DOHH2 (cell line): ENCODE measurements around the gene PCYT2.

Experiments
- H3F3A ChIP-seq: fragments of 200-600 bp; sonication (generic), shearing (Covaris generic); 2 replicates; pipeline ENCODE4 v1.6.0; 2016; ENCODE audit warnings: antibody characterized with exemption, mild to moderate bottlenecking; ENCODE audit not compliant: control insufficient read depth, insufficient read depth
- H3K27ac ChIP-seq: fragments of 200-600 bp; sonication (generic); 2 replicates; pipeline ENCODE4 v1.5.1; 2014; ENCODE audit warnings: low read depth, mild to moderate bottlenecking, low read length, moderate library complexity
- H3K27me3 ChIP-seq: fragments of 200-600 bp; sonication (generic); 2 replicates; pipeline ENCODE4 v1.6.1; 2014; ENCODE audit warnings: mild to moderate bottlenecking, low read length, mixed read lengths; ENCODE audit not compliant: control insufficient read depth
- H3K36me3 ChIP-seq: fragments of 200-600 bp; sonication (generic); 2 replicates; pipeline ENCODE4 v1.6.1; 2014; ENCODE audit warnings: mild to moderate bottlenecking, low read length, moderate library complexity, mixed read lengths; ENCODE audit not compliant: control insufficient read depth
- H3K4me1 ChIP-seq: fragments of 200-600 bp; sonication (generic); 2 replicates; pipeline ENCODE4 v1.6.1; 2014; ENCODE audit warnings: mild to moderate bottlenecking, low read length, mixed read lengths; ENCODE audit not compliant: control insufficient read depth
- H3K4me2 ChIP-seq: fragments of 200-600 bp; sonication (generic); 2 replicates; pipeline ENCODE4 v1.6.0; 2014; ENCODE audit warnings: mild to moderate bottlenecking, low read length, moderate library complexity
- H3K4me3 ChIP-seq: fragments of 200-600 bp; sonication (generic); 2 replicates; pipeline ENCODE4 v1.5.1; 2014; ENCODE audit warnings: mild to moderate bottlenecking, low read length, mixed read lengths
- H3K79me2 ChIP-seq: fragments of 200-600 bp; sonication (generic); 2 replicates; pipeline ENCODE4 v1.6.1; 2014; ENCODE audit warnings: mild to moderate bottlenecking, low read length, mixed read lengths; ENCODE audit not compliant: control insufficient read depth
- H3K9me2 ChIP-seq: fragments of 200-600 bp; sonication (generic); replicated peaks from 2 replicates; pipeline ENCODE4 v1.6.1; 2014; ENCODE audit warnings: mild to moderate bottlenecking, low read length, mixed read lengths; ENCODE audit not compliant: control insufficient read depth
- H3K9me3 ChIP-seq: fragments of 200-600 bp; sonication (generic); 2 replicates; pipeline ENCODE4 v1.6.1; 2014; ENCODE audit warnings: antibody characterized with exemption, low read length, mixed read lengths; ENCODE audit not compliant: control insufficient read depth, insufficient read depth
- H4K20me1 ChIP-seq: fragments of 200-600 bp; sonication (generic); 2 replicates; pipeline ENCODE4 v1.6.0; 2014; ENCODE audit warnings: low read depth, mild to moderate bottlenecking, antibody characterized with exemption, low read length, moderate library complexity; ENCODE audit not compliant: control insufficient read depth, insufficient read depth
- EZH2phosphoT487 ChIP-seq: fragments of 200-600 bp; sonication (generic); IDR thresholded peaks from 2 replicates; pipeline ENCODE4 v1.6.1; 2017; ENCODE audit warnings: borderline replicate concordance, mild to moderate bottlenecking, antibody characterized with exemption, low read length, moderate library complexity, mixed read lengths
- TF ChIP-seq, protein P1 (sequence below): fragments of 200-600 bp; sonication (generic); IDR thresholded peaks from one replicate; pipeline ENCODE4 v1.5.1; 2014; ENCODE audit warnings: antibody characterized with exemption, mild to moderate bottlenecking, low read depth, low read length; ENCODE audit not compliant: poor library complexity, severe bottlenecking

Gene PCYT2

DNA sequence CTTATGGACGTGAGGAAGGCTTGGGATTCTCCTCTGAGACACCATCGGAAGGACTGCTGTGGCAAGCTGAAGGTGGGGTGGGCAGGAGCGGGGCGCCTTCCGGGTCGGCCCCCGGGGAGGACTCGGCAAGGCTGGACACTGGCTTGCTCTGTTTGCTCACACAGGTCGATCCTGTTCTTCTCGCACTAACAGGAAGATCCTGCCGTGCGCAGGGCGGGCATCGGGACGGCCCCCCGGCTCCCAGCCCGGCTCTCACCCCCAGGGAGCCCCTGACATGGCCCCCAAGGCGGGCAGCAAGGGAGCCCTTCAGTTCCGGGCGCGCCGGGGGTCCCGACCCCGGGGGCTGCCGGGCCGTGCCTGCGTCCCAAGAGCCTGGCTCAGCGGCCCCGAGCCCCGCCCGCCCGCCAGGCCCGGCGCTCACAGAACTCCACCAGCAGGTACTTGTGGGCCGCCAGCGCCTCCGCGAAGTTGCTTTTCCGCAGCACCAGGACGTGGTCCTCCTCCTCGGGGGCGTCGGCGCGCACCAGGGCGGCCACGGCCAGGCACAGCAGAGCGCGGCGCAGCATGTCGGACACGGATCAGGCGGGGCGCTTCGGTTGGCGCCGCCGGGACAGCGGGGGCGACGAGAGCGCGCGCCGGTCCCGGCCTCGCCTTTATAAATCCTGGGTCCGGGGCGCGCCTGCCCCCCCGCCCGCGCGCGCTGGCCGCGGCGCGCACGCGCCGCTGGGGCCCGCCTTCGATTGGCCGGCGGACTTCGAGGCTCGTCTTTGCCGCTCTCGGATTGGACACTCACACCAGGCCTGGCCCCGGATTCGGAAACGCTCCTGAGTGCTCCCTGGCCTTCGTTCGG, 51.1 kb downstream of the PCYT2 start, which contains the start of gene P4HB:
Gene P4HB (minus strand): TSS at position 630 of the 850 bp plus-strand sequence. CDS start 64 bp downstream, at position 566.
- Histone ChIP-seq H3K27ac (peak within 1 kb of the TSS; percentile 55), H4K20me1 (peaks cover 26% of the 10 kb centered on the region), H3K36me3 (peaks cover 77% of the 10 kb centered on the region), H3K4me3 (peak within 1 kb of the TSS; percentile 88), H3K27me3 (no peaks in the 10 kb centered on the region), H3K9me3 (no peaks in the 10 kb centered on the region), H3K9me2 (no peaks in the 10 kb centered on the region), H3K79me2 (peaks cover 89% of the 10 kb centered on the region), H3F3A (peaks cover 1% of the 10 kb centered on the region; the same call in 1 of the 2 replicates), H3K4me1 (peaks cover 35% of the 10 kb centered on the region), H3K4me2 (peak within 1 kb of the TSS; percentile 97)
- TF ChIP-seq EZH2phosphoT487, result no peak
- TF ChIP-seq, protein P1, sequence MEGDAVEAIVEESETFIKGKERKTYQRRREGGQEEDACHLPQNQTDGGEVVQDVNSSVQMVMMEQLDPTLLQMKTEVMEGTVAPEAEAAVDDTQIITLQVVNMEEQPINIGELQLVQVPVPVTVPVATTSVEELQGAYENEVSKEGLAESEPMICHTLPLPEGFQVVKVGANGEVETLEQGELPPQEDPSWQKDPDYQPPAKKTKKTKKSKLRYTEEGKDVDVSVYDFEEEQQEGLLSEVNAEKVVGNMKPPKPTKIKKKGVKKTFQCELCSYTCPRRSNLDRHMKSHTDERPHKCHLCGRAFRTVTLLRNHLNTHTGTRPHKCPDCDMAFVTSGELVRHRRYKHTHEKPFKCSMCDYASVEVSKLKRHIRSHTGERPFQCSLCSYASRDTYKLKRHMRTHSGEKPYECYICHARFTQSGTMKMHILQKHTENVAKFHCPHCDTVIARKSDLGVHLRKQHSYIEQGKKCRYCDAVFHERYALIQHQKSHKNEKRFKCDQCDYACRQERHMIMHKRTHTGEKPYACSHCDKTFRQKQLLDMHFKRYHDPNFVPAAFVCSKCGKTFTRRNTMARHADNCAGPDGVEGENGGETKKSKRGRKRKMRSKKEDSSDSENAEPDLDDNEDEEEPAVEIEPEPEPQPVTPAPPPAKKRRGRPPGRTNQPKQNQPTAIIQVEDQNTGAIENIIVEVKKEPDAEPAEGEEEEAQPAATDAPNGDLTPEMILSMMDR, result no peak

DNA sequence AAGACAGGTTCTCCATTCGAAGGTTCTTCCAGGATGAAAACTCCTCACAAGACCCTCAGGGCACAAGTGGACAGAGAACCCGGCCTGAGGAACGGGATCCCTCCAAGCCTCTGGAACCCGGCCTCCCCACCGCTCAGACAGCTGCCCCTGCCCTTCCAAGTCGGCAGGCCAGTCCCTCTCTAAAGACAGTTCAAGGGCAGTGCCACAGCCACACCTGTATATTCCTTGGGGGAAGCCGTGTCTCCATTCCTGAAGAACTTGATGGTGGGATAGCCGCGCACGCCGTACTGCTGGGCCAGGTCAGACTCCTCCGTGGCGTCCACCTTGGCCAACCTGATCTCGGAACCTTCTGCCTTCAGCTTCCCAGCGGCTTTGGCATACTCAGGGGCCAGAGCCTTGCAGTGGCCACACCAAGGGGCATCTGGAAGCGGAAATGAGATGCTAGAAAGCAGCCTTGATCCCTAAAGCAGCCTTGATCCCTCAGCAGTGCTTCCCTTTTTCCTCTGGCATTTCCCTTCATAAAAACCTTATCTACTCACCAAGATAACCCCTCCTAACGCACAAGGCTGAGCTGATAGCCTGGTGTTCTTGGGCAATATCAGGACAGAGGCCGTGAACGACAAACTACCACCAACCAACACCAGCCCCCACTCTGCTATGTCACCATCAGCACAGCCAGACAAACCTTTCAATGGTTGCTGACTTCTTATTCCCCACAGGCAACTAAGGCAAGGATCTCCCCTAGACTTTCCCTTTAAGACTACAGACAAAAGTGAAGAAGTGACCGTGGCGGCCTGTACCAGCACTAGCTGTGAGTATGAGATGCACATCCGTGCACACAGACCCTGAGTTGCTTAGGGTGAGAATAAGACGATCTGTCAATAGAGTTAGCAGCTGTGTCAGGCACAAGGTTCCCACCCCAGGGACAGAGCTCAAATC, 52.0 kb downstream of the PCYT2 start:
- H3F3A ChIP-seq, result no peaks in the 10 kb centered on the region
- peaks cover 28% of the 10 kb centered on the region for H4K20me1 ChIP-seq

DNA sequence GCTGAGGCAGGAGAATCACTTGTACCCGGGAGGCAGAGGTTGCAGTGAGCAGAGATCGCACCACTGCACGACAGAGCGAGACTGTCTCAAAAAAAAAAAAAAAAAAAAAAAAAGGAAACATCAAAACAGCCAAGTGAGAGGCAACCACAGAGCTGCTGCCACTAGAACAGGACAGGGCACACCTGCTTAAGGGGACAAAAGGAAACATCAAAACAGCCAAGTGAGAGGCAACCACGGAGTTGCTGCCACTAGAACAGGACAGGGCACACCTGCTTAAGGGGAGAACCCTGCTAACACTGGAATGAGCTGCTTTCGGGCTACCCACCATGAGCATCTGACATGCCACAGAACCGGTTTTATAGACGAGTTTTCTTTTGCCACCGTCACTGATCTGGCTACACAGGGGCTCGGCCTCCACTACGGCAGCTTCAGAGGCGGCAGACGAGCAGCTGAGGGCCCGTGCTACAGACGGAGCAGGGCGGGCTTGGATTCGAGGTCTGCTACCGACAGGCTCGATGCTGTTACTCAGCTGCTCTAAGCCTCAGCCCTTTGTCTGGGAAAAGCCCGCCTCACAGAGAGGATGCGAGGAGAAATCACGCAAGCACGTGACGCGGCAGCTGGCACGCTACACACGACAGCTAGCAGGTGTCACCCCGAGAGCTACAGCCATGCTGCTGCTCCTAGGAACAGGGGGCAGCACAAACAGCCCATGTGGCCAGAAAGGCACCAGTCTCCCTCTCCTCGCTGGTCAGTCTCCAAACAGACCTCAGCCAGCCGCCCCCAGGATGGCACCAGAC, 52.8 kb downstream of the PCYT2 start:
- Histone ChIP-seq H3K4me3 (peak overlapping the region; percentile 88; the same call in 1 of the 2 replicates), H3K4me2 (peak overlapping the region; percentile 97), H3K27me3 (no peaks in the 10 kb centered on the region), H3K36me3 (peaks cover 83% of the 10 kb centered on the region), H3F3A (no peaks in the 10 kb centered on the region), H3K4me1 (peaks cover 31% of the 10 kb centered on the region), H3K9me3 (no peaks in the 10 kb centered on the region), H3K27ac (no peak overlapping the region), H3K79me2 (peaks cover 92% of the 10 kb centered on the region), H3K9me2 (no peaks in the 10 kb centered on the region), H4K20me1 (peaks cover 26% of the 10 kb centered on the region)
- TF ChIP-seq, protein P1, result no peak
- no peak for TF ChIP-seq EZH2phosphoT487

More for the DNA sequence above, 52.0 kb downstream of the PCYT2 start:
- Histone ChIP-seq H3K9me3 (no peaks in the 10 kb centered on the region), H3K36me3 (peaks cover 83% of the 10 kb centered on the region), H3K4me1 (peaks cover 35% of the 10 kb centered on the region), H3K4me3 (peak overlapping the region; percentile 88), H3K79me2 (peaks cover 93% of the 10 kb centered on the region), H3K4me2 (peak overlapping the region; percentile 97), H3K27ac (no peak overlapping the region), H3K27me3 (no peaks in the 10 kb centered on the region), H3K9me2 (no peaks in the 10 kb centered on the region)
- TF ChIP-seq, protein P1, result no peak
- no peak for TF ChIP-seq EZH2phosphoT487
